Measurements from ENCODE around the gene KRT85.

GRCh38 chr12:52380271-52380694 is 13.0 kb upstream of the KRT85 start:
- TF ChIP-seq CTCF (optimal IDR thresholded peaks at IDR 0.05 in 1 of 3, IDR thresholded peaks at IDR 0.05 in 1 of 3, conservative IDR thresholded peaks at IDR 0.05 in 1 of 3; ENCODE audit: extremely low read depth in 1 of 3, insufficient read depth in 2 of 3, low read length in 3 of 3) (peak; percentile 75 to 86 (median 78)), EZH2 (IDR thresholded peaks at IDR 0.05; ENCODE audit: low read length) (no peak)

Data from keratinocyte (primary cell).